ENCODE data around the gene PRUNE2.

DNA sequence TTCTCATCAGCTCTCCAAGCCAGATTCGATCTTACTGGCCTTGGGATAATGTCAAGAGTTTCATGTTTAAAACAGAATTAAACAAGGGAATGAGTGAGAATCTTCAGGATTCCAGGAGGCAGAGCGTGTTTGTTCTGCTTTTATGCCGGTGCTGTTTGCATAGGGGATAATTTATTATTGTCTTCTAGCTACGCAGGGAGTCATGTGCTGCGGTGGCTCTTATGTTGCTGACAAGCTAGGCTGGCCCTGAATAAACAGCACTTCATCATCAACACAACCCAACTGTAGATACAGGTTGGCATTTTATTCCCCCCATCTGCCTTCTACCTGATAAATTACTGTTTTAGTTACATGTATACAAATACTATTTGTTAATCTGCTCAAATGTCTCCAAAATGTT is 188.7 kb downstream of the PRUNE2 start:
- no peak for TF ChIP-seq JUND (IDR thresholded peaks at IDR 0.05)
- TF ChIP-seq ELF1 (IDR thresholded peaks at IDR 0.05; ENCODE audit: borderline replicate concordance, low read depth) = no peak
- TF ChIP-seq POLR2A (IDR thresholded peaks at IDR 0.05; ENCODE audit: borderline replicate concordance, extremely low read depth, insufficient read depth, insufficient read length) = no peak
- TF ChIP-seq CTCF (IDR thresholded peaks at IDR 0.05 in 2 of 3, conservative IDR thresholded peaks at IDR 0.05 in 1 of 3; ENCODE audit: borderline replicate concordance in 1 of 3, insufficient read depth in 1 of 3, low read depth in 2 of 3, low read length in 2 of 3) = no peak
- no peak for TF ChIP-seq POLR2AphosphoS5 (IDR thresholded peaks at IDR 0.05; ENCODE audit: low read depth, low read length)
- no peak for TF ChIP-seq CEBPB (IDR thresholded peaks at IDR 0.05; ENCODE audit: low read depth)
- TF ChIP-seq SIN3A (IDR thresholded peaks at IDR 0.05; ENCODE audit: low read depth) = no peak
- no peak for TF ChIP-seq EZH2 (IDR thresholded peaks at IDR 0.05)
- no peak for TF ChIP-seq RAD21 (IDR thresholded peaks at IDR 0.05; ENCODE audit: low read depth)
- no peak for TF ChIP-seq EGR1 (IDR thresholded peaks at IDR 0.05; ENCODE audit: low read depth)
- TF ChIP-seq, protein P1, sequence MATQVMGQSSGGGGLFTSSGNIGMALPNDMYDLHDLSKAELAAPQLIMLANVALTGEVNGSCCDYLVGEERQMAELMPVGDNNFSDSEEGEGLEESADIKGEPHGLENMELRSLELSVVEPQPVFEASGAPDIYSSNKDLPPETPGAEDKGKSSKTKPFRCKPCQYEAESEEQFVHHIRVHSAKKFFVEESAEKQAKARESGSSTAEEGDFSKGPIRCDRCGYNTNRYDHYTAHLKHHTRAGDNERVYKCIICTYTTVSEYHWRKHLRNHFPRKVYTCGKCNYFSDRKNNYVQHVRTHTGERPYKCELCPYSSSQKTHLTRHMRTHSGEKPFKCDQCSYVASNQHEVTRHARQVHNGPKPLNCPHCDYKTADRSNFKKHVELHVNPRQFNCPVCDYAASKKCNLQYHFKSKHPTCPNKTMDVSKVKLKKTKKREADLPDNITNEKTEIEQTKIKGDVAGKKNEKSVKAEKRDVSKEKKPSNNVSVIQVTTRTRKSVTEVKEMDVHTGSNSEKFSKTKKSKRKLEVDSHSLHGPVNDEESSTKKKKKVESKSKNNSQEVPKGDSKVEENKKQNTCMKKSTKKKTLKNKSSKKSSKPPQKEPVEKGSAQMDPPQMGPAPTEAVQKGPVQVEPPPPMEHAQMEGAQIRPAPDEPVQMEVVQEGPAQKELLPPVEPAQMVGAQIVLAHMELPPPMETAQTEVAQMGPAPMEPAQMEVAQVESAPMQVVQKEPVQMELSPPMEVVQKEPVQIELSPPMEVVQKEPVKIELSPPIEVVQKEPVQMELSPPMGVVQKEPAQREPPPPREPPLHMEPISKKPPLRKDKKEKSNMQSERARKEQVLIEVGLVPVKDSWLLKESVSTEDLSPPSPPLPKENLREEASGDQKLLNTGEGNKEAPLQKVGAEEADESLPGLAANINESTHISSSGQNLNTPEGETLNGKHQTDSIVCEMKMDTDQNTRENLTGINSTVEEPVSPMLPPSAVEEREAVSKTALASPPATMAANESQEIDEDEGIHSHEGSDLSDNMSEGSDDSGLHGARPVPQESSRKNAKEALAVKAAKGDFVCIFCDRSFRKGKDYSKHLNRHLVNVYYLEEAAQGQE (IDR thresholded peaks at IDR 0.05; ENCODE audit: low read depth) = no peak
- TF ChIP-seq YY1 (IDR thresholded peaks at IDR 0.05; ENCODE audit: extremely low read depth, insufficient replicate concordance, low read depth, low read length) = no peak

Data from HCT116 (cell line).